GM19351 (cell line): ENCODE data around the gene KRTAP13-2.

ENCODE experiments used
- ATAC-seq: cut with Tn5 transposase; IDR thresholded peaks from one replicate; pipeline ENCODE4 v1.9.1; 2021; ENCODE audit warnings: mild to moderate bottlenecking, moderate library complexity; ENCODE audit not compliant: unreplicated experiment

KRTAP13-2 gene

DNA sequence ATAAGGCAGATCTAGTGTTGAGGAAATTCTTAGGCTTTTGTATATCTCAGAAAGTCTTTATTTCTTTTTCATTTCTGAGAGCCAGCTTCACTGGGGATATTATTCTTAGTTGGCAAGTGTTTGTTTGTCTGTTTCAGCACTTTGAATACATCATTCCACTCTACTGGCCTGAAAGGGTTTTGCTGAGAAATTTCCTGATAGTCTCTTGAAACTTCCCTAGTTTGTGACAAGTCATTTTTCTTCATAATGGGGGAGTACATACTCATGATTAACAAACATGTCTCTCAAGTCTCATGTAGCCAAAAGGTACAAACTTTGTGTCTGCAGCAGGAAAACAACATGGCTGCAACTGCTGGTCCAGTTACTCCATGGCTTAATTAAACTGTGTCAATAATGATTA, 45.7 kb downstream of the KRTAP13-2 start:
- no peak for ATAC-seq
